ENCODE results near the gene ANGPTL1.

Gene ANGPTL1, protein sequence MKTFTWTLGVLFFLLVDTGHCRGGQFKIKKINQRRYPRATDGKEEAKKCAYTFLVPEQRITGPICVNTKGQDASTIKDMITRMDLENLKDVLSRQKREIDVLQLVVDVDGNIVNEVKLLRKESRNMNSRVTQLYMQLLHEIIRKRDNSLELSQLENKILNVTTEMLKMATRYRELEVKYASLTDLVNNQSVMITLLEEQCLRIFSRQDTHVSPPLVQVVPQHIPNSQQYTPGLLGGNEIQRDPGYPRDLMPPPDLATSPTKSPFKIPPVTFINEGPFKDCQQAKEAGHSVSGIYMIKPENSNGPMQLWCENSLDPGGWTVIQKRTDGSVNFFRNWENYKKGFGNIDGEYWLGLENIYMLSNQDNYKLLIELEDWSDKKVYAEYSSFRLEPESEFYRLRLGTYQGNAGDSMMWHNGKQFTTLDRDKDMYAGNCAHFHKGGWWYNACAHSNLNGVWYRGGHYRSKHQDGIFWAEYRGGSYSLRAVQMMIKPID

DNA sequence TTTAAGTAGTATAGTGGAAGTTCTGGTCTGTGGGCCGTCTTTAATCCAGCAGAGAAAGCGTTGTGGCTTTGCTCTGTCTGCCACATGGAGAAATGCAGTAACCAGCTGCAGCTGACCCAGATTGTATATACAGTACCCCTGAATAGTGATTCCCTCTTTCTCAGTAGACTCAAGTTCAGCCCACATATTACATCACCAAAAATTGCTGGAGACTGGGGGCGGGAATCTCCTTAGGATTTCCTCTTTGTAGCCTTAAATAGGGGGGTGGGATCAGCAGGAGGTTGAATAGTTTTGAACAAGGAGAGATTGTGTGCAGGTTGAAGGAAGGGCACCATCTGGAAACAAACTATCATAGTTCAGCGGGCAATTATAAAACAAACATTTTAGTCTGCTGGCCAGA is at the start of gene ANGPTL1:
Gene ANGPTL1, minus strand, starts transcription at position 134 of the 400 bp plus-strand sequence. CDS start 5,301 bp downstream, outside the sequence.
- DNase-seq (ENCODE audit: low spot score) = no peak

DNA sequence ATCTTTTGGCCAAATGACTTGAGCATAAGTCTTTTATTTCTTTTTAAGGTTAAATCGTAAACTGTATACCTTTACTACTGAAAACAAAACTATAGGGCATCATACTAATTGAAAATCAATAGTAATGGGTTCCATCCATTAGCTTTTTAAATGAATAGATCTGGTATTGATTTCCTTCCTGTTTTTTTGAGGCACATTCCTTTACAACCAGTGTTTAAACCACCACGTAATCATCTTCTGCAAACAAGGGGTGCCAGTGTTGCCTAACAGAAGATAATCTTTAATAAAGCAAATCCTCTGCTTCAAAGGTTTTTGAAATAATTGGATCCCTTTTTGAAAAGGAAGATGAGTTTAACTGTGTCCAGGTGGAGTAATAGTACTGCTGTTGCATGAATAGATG is 48.7 kb upstream of the ANGPTL1 start:
- no peak for DNase-seq (ENCODE audit: low spot score)

GRCh38 chr1:178918955-178919354 is 48.1 kb upstream of the ANGPTL1 start:
- no peak for DNase-seq (ENCODE audit: low spot score)

- no peak for DNase-seq (ENCODE audit: low spot score)
Measured at GRCh38 chr1:178918308-178918707, 47.4 kb upstream of the ANGPTL1 start.

GRCh38 chr1:178916448-178917174 is 45.7 kb upstream of the ANGPTL1 start:
- no peak for DNase-seq (ENCODE audit: low spot score)

DNA sequence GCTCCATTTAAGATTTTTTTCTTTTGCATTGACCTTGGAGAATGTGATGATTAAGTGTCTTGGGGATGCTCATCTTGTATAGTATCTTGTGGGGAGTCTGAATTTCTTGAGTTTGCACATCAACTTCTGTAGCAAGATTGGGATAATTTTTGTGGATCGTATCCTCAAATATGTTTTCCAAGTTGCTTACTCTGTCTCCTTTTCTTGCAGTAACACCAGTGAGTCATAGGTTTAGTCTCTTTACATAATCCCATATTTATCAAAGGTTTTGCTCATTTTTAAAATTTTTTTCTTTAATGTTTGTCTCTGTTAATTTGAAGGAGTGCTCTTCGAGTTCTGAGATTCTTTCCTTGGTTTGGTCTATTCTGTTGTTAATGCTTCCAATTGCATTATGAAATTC is 41.7 kb upstream of the ANGPTL1 start:
- no peak for DNase-seq (ENCODE audit: low spot score)

DNA sequence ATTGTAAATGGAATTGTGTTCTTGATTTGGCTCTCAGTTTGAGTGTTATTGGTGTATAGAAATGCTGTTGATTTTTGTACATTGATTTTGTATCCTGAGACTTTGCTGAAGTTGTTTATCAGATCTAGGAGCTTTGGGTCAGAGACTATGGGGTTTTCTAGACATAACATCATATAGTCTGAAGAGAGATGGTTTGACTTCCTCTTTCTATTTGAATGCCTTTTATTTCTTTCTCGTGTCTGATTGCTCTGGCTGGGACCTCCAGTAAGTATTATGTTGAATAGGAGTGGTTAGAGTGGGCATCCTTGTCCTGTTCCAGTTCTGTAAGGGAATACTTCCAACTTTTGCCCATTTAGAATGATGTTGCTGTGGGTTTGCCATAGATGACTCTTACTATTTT is 39.1 kb upstream of the ANGPTL1 start:
- no peak for DNase-seq (ENCODE audit: low spot score)

GRCh38 chr1:178908358-178908757 is 37.5 kb upstream of the ANGPTL1 start:
- no peak for DNase-seq (ENCODE audit: low spot score)

GRCh38 chr1:178901482-178902125 is 30.7 kb upstream of the ANGPTL1 start:
- DNase-seq (ENCODE audit: low spot score) = no peak

DNA sequence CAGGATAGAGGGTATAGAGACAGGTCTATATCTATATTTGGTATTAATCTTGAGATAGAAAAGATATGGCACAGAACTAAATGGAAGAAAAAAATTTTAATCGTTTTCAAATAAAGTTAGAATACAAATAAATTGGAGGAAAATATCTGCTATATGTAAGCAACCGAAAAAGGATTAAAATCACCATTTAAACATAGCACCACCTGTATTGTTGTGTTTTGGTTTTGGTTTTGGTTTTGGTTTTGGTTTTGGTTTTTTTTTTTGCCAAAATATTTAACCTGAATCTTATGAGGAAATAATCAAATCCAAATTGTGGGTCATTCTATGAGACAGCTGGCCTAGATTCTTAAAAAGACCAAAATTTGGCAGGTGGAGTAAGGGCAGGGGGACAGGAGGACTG is 28.5 kb upstream of the ANGPTL1 start:
- no peak for DNase-seq (ENCODE audit: low spot score)

DNA sequence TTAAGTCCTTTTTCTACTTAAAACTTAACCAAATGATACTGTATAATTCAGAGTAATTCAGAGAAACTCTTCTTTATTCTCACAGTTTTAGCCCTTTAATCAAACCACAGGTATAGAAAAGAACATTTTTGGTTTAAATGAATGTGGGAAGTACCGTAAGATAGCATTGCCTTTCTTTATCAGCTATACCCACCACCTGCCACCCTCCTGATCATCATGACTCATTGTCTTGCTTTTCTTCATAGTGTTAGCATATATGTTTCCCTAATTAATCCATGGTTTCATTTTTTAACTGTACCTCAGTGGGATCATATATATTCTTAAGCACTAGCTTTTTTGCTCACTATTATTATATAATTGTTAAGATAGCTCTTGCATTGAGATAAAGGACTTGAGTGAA is 27.5 kb upstream of the ANGPTL1 start:
- no peak for DNase-seq (ENCODE audit: low spot score)

DNA sequence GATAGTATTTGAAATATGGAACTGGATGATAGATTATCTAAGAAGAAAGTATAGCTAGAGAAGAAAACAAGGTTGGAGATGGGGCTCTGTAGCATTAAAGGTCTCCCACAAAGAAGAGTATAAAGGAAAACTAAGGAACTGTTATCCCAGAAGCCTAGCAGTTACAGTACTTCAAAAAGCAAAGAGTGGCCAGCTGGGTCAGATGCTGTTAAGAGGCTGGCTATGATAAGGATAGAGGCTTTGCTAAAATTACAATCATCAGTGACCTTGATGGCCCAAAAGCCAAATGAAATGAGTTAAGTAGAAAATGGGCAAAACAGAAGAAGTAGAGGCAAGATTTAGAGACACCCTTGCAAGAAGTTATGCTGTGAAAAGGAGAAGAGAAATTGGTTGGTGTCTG is 25.1 kb upstream of the ANGPTL1 start:
- no peak for DNase-seq (ENCODE audit: low spot score)

- DNase-seq (ENCODE audit: low spot score) = no peak
Measured at GRCh38 chr1:178886551-178886950, 15.7 kb upstream of the ANGPTL1 start.

DNA sequence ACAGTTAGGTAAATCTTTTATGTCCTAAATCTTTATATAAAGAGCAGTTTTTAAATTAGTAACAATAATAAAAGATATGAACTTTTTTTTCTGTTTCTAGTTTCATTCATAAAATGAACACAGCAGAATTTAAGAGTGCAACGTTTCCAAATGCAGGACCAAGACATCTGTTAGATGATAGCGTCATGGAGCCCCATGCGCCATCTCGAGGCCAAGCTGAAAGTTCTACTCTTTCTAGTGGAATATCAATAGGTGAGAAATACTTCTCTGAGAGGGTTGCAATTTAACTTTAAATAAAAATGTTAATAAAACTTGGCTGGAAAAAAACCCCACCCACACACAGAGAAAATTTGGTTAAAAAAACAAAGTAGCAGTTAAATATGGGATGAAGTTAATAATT is 15.0 kb upstream of the ANGPTL1 start:
- no peak for DNase-seq (ENCODE audit: low spot score)

GRCh38 chr1:178881950-178882349 is 11.1 kb upstream of the ANGPTL1 start:
- DNase-seq (ENCODE audit: low spot score) = no peak

DNA sequence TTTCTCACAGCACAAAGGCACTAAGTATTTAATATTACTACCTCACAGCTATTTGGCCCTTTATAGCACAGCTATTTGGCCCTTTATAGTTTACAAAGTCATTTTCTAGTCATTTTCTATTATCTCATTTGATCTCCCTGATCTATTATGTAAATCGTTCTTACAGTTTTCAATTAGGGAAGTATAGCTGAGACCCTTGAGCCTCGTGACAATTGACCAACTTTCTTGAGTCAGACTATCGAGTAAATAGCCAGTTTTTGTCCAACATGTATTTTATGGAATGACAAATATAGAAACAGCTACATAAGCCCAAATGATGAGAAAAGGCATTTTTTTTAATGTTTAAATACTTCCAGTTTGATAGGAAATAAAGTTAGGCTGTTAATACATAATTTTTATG is 7.0 kb upstream of the ANGPTL1 start:
- DNase-seq (ENCODE audit: low spot score) = no peak

- DNase-seq (ENCODE audit: low spot score) = no peak
Measured at GRCh38 chr1:178875936-178876335, 5.1 kb upstream of the ANGPTL1 start.

DNA sequence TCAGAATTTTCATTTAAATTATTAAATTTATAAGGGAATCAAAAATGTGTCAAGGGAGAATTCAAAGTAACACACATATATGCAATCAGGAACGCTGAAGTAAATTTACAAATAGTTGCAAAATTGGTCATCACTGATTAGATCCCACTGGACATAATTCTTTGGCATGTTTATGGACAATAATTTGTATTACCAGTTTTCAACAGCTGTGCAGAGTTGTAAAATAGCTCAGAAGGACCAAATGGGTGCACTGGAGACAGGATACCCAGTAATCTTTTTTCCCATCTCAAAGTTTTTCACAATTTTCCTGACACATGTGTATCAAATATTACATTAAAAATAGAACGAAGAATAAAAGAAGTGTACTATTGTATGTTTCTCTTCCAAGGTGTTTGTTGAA is 4.1 kb upstream of the ANGPTL1 start:
- no peak for DNase-seq (ENCODE audit: low spot score)

GRCh38 chr1:178871551-178872320 is 859 bp upstream of the ANGPTL1 start:
- no peak for DNase-seq (ENCODE audit: low spot score)

DNA sequence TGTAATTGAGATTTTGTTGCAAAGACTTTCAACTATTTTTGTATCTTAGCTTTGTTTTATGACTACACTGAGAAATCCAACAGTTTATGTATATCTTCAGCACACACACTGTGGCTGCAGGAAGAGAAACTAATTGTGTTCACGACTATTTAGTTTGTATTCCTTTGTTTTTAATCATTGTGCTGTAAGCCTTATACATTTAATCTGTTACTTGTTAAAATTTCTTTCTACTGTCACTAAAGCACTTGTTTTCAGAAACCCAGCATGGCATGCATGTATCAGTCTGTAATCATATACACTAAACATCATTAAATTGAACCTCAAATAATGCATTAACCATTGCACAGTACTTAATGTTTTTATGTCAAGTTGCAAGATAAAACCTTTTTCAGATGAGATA is 656 bp downstream of the ANGPTL1 start:
- DNase-seq (ENCODE audit: low spot score) = no peak

DNA sequence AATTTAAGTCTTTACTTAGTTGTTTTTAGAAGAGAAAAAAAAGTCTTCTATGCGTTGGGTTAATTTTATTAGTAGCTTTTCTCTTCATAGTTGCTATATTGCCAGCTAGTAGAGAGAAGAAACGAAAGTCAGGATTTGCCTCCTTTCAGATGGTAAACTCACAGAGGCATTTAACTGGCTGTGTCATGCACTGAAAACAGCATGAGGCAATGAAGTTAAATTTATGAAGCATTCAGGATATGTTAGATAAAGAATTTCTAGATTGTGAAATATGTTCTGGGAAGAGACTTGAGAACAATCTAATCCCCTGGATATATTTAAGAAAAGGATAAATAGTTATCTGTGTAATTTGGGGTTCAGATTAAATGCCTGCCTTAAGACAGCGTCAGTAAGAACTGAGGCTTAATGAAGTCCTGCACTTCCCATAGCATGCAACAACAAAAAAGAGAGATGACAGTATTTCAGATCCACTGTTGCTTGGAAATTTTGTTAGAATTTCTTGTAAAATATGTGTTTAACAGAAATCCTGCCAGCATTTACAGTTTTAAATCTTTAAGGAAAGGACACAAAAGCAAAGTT is 1.7 kb downstream of the ANGPTL1 start:
- no peak for DNase-seq (ENCODE audit: low spot score)

DNA sequence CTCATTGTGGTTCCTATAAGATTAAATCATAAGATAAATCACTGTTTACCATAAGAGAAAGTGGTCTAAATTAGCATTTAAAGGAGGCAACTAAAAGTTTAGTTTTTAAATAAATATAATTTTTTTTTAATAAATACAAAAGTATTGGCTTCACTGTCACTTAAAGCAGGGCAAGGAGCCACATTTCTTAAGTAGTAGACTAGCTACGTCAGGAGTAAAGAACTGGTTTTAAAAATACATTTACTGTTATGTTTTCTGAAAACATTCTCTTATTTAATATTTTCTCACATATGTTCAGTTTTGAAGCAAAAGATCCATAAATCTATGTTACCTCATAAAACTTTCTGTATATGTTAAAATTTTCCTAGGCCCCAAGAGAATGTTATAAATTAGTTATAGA is 2.2 kb downstream of the ANGPTL1 start:
- no peak for DNase-seq (ENCODE audit: low spot score)

All from NAMALWA (cell line).